ENCODE data around the gene CDK15. TPM values are rescaled to one million over a fixed set of nuclear protein-coding genes. Genes with fewer than 3 reads are reported as not detected.

Gene CDK15
- total RNA-seq, 1 donor, result not detected

DNA sequence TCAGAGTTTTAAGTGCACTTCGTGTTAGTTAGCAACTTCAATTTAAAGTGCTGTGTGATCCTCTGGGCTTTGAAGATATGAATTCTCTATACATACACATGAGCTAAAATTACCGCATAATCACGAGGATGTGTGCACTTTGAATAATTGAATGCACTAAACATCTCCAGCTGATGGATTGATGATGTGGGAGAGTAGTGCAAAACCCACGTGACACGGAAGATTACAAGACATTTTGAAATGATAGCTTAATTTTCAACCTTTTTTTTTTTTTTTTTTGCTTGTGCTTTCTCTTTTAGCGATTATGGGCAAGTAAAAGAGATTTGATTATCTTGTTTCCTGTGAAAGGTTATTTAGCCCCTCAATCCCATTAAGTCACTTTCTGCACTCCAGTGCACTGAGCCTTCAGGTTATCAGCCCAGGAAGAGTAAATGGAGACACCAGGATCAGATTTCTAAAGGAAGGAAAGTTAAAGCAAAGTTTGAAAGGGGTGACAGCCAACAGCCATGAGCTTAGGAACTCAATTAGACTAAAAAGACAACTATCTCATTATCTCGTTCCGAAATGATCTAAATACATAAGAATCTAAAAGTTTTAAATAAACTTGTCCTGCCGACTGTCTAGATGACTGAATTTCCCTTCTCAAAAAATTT lies 81.6 kb downstream of the CDK15 start:
- Histone ChIP-seq H3K27me3 (ENCODE audit: insufficient read depth, low read length) (peaks cover 33% of the 10 kb centered on the region), H3K4me1 (ENCODE audit: insufficient read depth, low read length) (no peaks in the 10 kb centered on the region), H3K4me3 (ENCODE audit: low read length) (no peak overlapping the region), H3K9me3 (ENCODE audit: low read depth, low read length) (no peaks in the 10 kb centered on the region)

DNA sequence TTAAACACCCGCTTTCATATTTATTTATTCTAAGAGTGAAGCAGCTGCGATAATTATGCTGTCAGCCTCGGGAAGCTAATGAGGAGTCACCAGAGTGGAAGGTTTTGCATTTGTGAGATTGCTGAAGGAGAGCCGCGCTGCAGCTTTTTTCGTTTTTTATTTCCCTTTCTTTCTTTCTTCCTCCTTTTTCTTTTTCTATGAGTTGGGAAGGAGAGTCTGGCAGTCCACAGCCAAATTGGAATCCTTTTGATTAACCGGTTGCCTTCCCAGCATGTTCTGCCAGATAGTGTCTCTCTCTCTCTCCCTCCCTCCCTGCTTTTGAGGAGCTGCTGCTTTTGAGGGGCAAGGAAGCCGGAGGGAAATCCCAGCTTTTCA lies 82.1 kb downstream of the CDK15 start:
- H3K4me3 ChIP-seq (ENCODE audit: low read length), result no peak overlapping the region
- H3K27me3 ChIP-seq (ENCODE audit: insufficient read depth, low read length), result peaks cover 30% of the 10 kb centered on the region
- no peaks in the 10 kb centered on the region for H3K4me1 ChIP-seq (ENCODE audit: insufficient read depth, low read length)
- H3K9me3 ChIP-seq (ENCODE audit: low read depth, low read length), result no peaks in the 10 kb centered on the region

DNA sequence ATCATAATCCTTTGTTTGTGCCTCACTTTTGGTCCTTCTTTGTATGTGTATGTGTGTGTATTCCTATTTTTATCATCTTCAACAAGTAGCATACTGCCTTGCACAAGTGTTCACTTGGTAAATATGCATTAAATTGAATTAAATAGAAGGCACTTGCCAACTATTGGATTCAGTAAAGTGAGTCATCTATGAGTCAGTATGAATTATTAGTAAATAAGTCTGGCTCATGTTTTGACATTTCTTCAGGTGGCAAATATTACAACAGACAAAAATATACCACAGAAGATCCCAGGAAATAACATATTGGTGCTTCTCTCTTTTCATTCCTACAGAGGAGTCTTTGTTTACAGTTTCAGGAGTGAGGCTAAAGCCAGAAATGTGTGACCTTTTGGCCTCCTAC lies 84.1 kb downstream of the CDK15 start:
- Histone ChIP-seq H3K9me3 (ENCODE audit: low read depth, low read length) (no peaks in the 10 kb centered on the region), H3K27me3 (ENCODE audit: insufficient read depth, low read length) (peaks cover 27% of the 10 kb centered on the region), H3K4me1 (ENCODE audit: insufficient read depth, low read length) (no peaks in the 10 kb centered on the region), H3K4me3 (ENCODE audit: low read length) (no peak overlapping the region)

GRCh38 chr2:201891676-201892075 lies 85.3 kb downstream of the CDK15 start:
- Histone ChIP-seq H3K4me3 (ENCODE audit: low read length) (no peak overlapping the region), H3K4me1 (ENCODE audit: insufficient read depth, low read length) (no peaks in the 10 kb centered on the region), H3K27me3 (ENCODE audit: insufficient read depth, low read length) (peaks cover 22% of the 10 kb centered on the region)

DNA sequence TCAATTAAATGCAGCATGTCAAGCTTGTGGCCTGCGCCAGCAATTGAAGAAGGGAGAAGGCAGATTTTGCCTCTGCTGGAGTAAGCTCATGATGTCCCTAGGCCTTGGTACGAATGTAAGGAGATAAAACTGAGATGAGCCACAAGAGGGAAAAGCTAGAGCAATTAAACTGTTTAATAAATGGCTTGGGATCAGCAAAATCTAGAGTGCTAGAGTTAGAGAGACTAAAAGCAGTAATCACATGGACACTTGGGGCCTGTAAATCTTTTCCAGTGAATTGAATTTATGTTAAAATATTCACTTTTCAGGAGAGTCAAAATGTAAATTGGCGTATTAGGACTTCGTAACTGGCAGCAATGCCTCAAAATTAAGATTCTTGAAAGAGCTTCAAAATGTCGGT lies 86.2 kb downstream of the CDK15 start:
- H3K27me3 ChIP-seq (ENCODE audit: insufficient read depth, low read length), result peaks cover 18% of the 10 kb centered on the region
- H3K4me3 ChIP-seq (ENCODE audit: low read length), result no peak overlapping the region
- H3K4me1 ChIP-seq (ENCODE audit: insufficient read depth, low read length), result no peaks in the 10 kb centered on the region
- H3K9me3 ChIP-seq (ENCODE audit: low read depth, low read length), result no peaks in the 10 kb centered on the region

More at GRCh38 chr2:201891676-201892075, 85.3 kb downstream of the CDK15 start:
- H3K9me3 ChIP-seq (ENCODE audit: low read depth, low read length), result no peaks in the 10 kb centered on the region

DNA sequence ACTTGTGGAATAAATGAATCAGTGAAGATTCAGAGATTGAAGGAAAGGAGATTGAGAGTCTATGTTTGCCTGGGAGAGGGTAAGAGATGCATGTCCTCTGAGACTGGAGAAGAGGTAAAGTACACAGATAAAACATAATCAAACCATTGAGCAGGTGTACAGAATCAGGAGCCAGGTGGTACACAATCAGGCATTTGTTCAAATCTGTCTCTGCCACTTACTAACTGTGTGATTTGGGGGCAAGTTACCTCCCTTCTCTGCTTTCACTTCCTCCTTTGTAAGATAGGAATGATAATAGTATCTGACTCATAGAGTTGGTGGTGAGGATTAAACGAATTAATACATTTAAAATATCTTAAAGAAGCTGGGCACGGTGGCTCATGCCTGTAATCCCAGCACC lies 94.0 kb downstream of the CDK15 start:
- Histone ChIP-seq H3K4me1 (ENCODE audit: insufficient read depth, low read length) (no peaks in the 10 kb centered on the region), H3K4me3 (ENCODE audit: low read length) (no peak overlapping the region), H3K9me3 (ENCODE audit: low read depth, low read length) (no peaks in the 10 kb centered on the region), H3K27me3 (ENCODE audit: insufficient read depth, low read length) (peaks cover 2% of the 10 kb centered on the region)

DNA sequence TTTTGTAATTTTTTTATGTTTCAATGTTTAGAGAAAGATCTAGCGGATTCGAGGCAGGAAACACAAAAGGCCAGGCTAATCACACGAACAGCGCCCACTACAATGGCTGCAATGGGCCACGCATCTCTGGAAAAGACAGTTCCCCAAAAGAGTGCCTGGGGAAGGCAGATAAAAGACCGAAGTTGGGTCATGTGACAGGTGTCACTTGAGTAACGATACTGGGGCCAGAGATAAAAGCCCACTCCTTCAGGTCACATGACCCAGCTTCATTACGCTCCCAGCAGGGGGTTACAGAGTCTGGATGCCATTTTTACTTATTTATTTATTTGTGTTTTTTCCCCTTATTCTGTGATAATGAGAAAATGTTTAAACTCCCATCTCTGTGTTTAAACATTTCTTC lies 95.4 kb downstream of the CDK15 start:
- H3K9me3 ChIP-seq (ENCODE audit: low read depth, low read length), result no peaks in the 10 kb centered on the region
- no peak overlapping the region for H3K4me3 ChIP-seq (ENCODE audit: low read length)
- peaks cover 2% of the 10 kb centered on the region for H3K27me3 ChIP-seq (ENCODE audit: insufficient read depth, low read length)
- H3K4me1 ChIP-seq (ENCODE audit: insufficient read depth, low read length), result no peaks in the 10 kb centered on the region

DNA sequence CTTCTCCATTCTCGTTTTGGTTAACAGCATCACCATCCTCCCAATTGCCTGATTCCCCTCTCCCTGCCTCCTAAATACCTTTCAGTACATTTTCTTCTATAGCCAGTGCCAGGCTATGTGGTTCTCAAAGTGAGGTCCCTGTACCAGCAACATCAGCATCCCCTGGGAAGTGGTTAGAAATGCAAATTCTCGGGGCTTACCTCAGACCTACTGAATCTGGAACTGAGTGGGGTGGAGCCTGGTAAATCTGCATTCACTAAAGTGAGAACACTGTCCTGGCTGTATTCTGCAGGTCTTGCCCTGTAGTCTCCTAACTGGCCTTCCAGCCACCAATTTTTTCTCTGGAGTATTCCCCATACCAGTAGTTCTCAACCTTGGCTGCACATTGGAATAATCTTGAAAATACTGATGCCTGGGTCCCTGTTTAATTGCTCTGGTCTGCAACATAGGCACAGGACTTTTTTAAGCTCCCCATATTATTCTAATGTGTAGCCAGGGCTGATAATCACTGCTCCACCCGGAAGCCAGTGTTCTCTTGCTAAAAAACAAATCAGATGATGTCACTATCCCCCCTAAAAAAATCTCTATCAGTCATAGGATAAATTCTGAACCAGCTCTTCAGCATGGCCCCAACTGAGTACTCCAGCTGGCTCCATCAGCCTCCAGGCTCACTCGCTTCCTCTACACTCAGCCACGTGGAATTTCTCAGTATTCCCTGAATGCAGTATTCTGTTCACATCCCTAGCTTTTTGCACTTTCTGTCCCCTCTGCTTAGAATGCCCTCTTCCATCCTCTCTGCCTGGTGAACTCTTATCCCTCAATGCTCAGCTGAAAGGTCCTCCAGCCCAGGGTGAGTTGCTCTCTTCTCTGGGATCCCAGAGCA lies 98.4 kb downstream of the CDK15 start:
- H3K27me3 ChIP-seq (ENCODE audit: insufficient read depth, low read length), result peaks cover 2% of the 10 kb centered on the region
- no peaks in the 10 kb centered on the region for H3K9me3 ChIP-seq (ENCODE audit: low read depth, low read length)
- no peak overlapping the region for H3K4me3 ChIP-seq (ENCODE audit: low read length)
- peaks cover 2% of the 10 kb centered on the region for H3K4me1 ChIP-seq (ENCODE audit: insufficient read depth, low read length)

- Histone ChIP-seq H3K27me3 (ENCODE audit: insufficient read depth, low read length) (no peaks in the 10 kb centered on the region), H3K9me3 (ENCODE audit: low read depth, low read length) (no peaks in the 10 kb centered on the region), H3K4me3 (ENCODE audit: low read length) (no peak overlapping the region), H3K4me1 (ENCODE audit: insufficient read depth, low read length) (peaks cover 5% of the 10 kb centered on the region)
These were observed 100.6 kb downstream of the CDK15 start for GRCh38 chr2:201906777-201907562.

DNA sequence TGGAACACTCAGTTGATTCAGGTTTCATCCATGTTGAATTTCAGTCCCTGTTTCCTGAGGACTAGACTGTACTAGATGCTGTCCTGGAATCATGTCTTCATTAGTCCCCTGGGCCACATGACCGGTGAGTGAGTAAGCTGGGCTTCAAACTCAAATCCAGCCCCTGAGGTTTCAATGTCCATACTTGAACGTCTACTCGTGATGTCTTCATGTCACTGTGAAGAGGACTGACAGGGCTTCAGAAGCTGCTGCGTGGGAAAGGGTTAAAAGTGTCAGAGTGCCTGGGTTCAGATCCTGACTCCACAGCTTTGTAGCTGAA lies 101.2 kb downstream of the CDK15 start:
- H3K9me3 ChIP-seq (ENCODE audit: low read depth, low read length), result no peaks in the 10 kb centered on the region
- peaks cover 5% of the 10 kb centered on the region for H3K4me1 ChIP-seq (ENCODE audit: insufficient read depth, low read length)
- H3K4me3 ChIP-seq (ENCODE audit: low read length), result no peak overlapping the region
- no peaks in the 10 kb centered on the region for H3K27me3 ChIP-seq (ENCODE audit: insufficient read depth, low read length)

DNA sequence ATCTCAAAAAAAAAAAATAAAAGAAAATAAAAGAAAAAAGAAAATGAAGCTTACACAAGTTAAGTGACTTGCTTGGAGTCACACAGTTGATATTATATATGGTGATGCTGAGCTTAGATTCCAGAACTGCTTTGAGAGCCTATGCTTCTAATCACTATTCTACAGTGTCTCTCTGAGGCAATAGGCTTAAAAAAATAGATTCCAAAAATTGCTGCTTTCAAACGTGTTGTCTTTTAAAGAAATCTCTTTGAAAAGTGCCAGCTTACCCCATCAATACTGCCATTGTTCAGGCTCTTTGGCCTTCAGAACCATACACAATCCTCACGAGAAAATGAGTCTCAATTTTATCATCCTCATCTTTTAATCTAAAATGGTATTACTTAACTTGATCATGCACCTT lies 102.6 kb downstream of the CDK15 start:
- H3K27me3 ChIP-seq (ENCODE audit: insufficient read depth, low read length), result no peaks in the 10 kb centered on the region

GRCh38 chr2:201909348-201909747 lies 103.0 kb downstream of the CDK15 start:
- no peaks in the 10 kb centered on the region for H3K9me3 ChIP-seq (ENCODE audit: low read depth, low read length)
- H3K4me3 ChIP-seq (ENCODE audit: low read length), result no peak overlapping the region
- no peaks in the 10 kb centered on the region for H3K27me3 ChIP-seq (ENCODE audit: insufficient read depth, low read length)
- peaks cover 5% of the 10 kb centered on the region for H3K4me1 ChIP-seq (ENCODE audit: insufficient read depth, low read length)

More for the DNA sequence above, 102.6 kb downstream of the CDK15 start:
- Histone ChIP-seq H3K4me3 (ENCODE audit: low read length) (no peak overlapping the region), H3K4me1 (ENCODE audit: insufficient read depth, low read length) (peaks cover 5% of the 10 kb centered on the region), H3K9me3 (ENCODE audit: low read depth, low read length) (no peaks in the 10 kb centered on the region)

DNA sequence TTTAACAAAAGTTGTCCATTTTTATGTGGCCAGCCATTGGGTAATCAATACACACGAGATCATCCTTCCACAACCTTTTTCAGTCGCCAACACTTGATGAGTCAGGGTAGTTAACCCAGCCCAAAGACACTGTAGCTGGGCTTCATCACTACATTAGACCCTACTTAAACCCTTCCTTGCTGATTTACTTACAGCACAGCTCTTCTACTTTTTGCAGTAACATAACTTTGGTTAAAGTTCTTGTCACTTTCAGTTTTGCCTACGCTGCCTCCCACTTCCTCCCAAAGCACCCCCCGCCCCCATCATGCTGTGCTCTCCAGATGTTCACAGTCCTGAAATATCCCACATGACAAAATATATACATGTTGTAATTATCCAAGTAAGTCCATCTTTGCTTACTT lies 103.6 kb downstream of the CDK15 start:
- H3K27me3 ChIP-seq (ENCODE audit: insufficient read depth, low read length), result no peaks in the 10 kb centered on the region
- H3K9me3 ChIP-seq (ENCODE audit: low read depth, low read length), result no peaks in the 10 kb centered on the region
- H3K4me3 ChIP-seq (ENCODE audit: low read length), result no peak overlapping the region

DNA sequence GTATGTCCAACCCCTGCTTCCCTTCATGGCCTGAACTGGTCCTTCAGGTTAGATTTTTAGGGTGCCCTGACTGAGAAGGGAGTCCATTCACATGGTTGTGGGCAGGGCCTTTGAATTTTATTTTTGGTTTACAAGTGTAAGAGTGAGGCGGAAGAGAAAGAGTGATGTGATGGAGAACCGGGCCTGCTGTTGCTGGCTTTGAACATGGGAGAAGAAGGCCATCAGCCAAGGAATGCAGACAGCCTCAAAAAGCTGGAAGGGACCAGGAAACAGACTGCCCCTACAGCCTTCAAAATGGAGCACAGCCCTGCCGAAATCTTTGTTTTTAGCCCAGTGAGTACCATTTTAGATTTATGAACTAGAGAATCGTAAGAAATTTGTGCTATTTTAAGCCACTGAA lies 105.0 kb downstream of the CDK15 start:
- H3K4me3 ChIP-seq (ENCODE audit: low read length), result no peak overlapping the region
- H3K27me3 ChIP-seq (ENCODE audit: insufficient read depth, low read length), result no peaks in the 10 kb centered on the region
- H3K4me1 ChIP-seq (ENCODE audit: insufficient read depth, low read length), result peaks cover 5% of the 10 kb centered on the region
- no peaks in the 10 kb centered on the region for H3K9me3 ChIP-seq (ENCODE audit: low read depth, low read length)

More for the DNA sequence above, 103.6 kb downstream of the CDK15 start:
- peaks cover 5% of the 10 kb centered on the region for H3K4me1 ChIP-seq (ENCODE audit: insufficient read depth, low read length)

DNA sequence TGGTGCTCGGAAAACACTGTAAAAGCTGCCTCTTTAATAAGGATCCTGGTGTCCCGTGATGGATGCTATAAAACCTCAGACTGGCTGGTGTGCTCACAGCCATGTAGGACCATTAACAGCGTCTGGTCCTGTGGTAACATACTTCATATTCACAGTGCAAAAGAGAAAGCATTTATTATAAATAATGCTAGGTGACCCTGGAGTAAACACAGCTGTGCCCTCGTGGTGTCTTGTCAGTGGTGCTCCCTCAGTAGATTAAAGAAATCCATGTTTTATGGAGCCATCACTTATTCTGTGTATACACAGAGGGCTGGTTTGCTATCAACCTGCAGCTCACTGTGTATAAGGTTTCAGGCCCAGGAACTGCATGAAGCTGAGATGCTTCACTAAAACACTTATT lies 106.9 kb downstream of the CDK15 start:
- peaks cover 5% of the 10 kb centered on the region for H3K4me1 ChIP-seq (ENCODE audit: insufficient read depth, low read length)
- no peaks in the 10 kb centered on the region for H3K27me3 ChIP-seq (ENCODE audit: insufficient read depth, low read length)
- no peak overlapping the region for H3K4me3 ChIP-seq (ENCODE audit: low read length)
- no peaks in the 10 kb centered on the region for H3K9me3 ChIP-seq (ENCODE audit: low read depth, low read length)

Data from mononuclear cell (primary cell).